ENCODE results near the gene GORAB.

GORAB gene

DNA sequence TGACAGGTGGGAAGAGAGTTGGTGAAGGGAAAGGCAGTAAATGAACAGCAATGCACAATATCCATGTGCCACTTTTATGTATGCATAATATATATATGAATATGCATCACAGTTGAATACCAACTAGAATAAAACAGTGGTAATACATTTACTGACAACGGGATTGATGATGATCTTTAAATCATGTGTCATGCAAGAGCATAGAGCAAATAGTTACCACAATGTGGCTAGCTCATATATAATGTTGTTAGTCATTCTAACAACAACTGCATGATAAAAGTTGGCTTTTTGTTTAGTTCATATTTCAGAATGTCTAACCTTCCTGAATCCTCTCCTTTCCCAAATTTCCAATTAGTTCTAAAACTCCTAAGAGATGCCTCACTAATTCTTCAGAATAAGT, 46.4 kb downstream of the GORAB start:
- TF ChIP-seq SUZ12 (IDR thresholded peaks at IDR 0.05; ENCODE audit: extremely low read depth, insufficient read depth, insufficient read length) (no peak), ZNF274 (IDR thresholded peaks at IDR 0.05; ENCODE audit: low read depth, low read length) (no peak), YY1 (IDR thresholded peaks at IDR 0.05; ENCODE audit: insufficient read depth, insufficient read length) (no peak)
- H3K4me1 ChIP-seq (ENCODE audit: insufficient read depth, insufficient read length): no peaks in the 10 kb centered on the region
- no peaks in the 10 kb centered on the region for H3K36me3 ChIP-seq (ENCODE audit: insufficient read depth, insufficient read length, low read length)
- H3K9me3 ChIP-seq (ENCODE audit: insufficient read depth, low read length): no peaks in the 10 kb centered on the region
- no peak overlapping the region for H3K9ac ChIP-seq (ENCODE audit: insufficient read length, low read depth)
- no peaks in the 10 kb centered on the region for H3K27me3 ChIP-seq (ENCODE audit: insufficient read depth, insufficient read length)
- no peak overlapping the region for H3K4me3 ChIP-seq (ENCODE audit: insufficient read length, low read depth)
- DNase-seq (ENCODE audit: low read depth, low spot score): no peak

- no peaks in the 10 kb centered on the region for H3K36me3 ChIP-seq (ENCODE audit: insufficient read depth, insufficient read length, low read length)
- no peak overlapping the region for H3K9ac ChIP-seq (ENCODE audit: insufficient read length, low read depth)
- no peaks in the 10 kb centered on the region for H3K27me3 ChIP-seq (ENCODE audit: insufficient read depth, insufficient read length)
- no peaks in the 10 kb centered on the region for H3K9me3 ChIP-seq (ENCODE audit: insufficient read depth, low read length)
- no peak for TF ChIP-seq YY1 (IDR thresholded peaks at IDR 0.05; ENCODE audit: insufficient read depth, insufficient read length)
- no peak for TF ChIP-seq SUZ12 (IDR thresholded peaks at IDR 0.05; ENCODE audit: extremely low read depth, insufficient read depth, insufficient read length)
- no peak for TF ChIP-seq ZNF274 (IDR thresholded peaks at IDR 0.05; ENCODE audit: low read depth, low read length)
- H3K4me1 ChIP-seq (ENCODE audit: insufficient read depth, insufficient read length): no peaks in the 10 kb centered on the region
- no peak overlapping the region for H3K4me3 ChIP-seq (ENCODE audit: insufficient read length, low read depth)
- no peak for DNase-seq (ENCODE audit: low read depth, low spot score)
These were observed 48.9 kb downstream of the GORAB start for GRCh38 chr1:170580636-170581440.

DNA sequence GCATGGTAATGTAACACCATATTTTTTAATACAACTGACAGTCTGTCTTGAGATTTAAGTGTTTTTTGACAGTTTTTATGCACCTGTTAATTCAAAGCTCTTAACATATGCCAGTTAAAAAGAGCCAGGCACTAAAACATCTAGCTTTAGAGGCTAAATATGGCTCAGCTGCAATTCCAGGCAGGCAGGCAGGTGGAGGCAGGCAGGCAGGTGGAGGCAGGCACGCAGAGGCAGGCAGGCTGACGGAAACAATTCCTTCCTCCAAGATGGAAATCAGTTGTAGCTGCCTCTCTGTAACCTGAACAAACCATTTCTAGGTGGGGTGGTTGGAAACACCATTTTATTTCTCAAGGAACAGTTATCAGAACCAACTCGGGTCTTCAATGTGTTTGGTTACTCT, 51.2 kb downstream of the GORAB start:
- Histone ChIP-seq H3K4me1 (ENCODE audit: insufficient read depth, insufficient read length) (peaks cover 4% of the 10 kb centered on the region), H3K9ac (ENCODE audit: insufficient read length, low read depth) (no peak overlapping the region), H3K9me3 (ENCODE audit: insufficient read depth, low read length) (no peaks in the 10 kb centered on the region), H3K27me3 (ENCODE audit: insufficient read depth, insufficient read length) (no peaks in the 10 kb centered on the region), H3K36me3 (ENCODE audit: insufficient read depth, insufficient read length, low read length) (no peaks in the 10 kb centered on the region), H3K4me3 (ENCODE audit: insufficient read length, low read depth) (no peak overlapping the region)
- DNase-seq (ENCODE audit: low read depth, low spot score): no peak
- no peak for TF ChIP-seq YY1 (IDR thresholded peaks at IDR 0.05; ENCODE audit: insufficient read depth, insufficient read length)

DNA sequence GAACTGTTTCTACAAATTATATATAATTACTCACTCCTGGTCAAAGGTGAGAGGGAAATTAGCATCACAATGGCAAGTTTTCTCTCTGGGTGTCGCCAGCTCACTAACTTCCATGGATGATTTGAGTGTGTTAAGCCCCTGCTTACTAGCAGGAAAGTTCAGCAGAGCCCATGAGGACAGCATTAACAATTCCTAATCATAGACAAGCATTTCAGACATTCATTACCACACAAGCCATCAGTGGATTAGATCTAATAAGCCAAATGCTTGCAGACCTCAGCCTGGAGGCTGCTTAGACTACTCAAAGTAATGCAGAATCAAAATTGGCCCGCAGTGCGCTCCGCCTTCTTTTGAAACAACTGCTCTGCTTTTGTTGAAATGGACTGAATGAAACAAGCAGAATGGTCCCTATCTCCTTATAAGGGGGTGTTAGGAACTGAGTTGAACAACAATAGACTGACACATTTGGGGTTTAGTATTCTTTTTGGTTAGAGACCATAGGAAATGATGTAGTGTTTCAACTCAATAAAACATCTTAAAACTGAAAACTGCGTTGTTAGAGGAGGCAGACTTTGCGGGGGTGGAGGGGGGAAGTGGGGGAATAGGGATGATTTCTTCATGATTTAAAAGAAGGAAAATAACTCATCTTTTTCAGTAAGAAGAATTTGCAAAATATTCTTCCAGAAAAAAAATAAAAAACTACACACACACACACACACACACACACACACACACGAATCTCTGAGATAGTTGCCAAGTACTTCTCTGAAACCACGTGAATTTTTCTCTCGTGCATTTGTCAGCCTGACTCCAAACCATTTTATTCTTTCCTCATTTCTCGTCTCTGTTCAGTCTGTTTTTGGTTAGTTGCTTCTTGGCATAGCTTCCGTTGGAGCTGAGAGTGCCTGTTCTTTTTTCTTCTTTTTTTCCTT, 54.6 kb downstream of the GORAB start:
- peaks cover 4% of the 10 kb centered on the region for H3K4me1 ChIP-seq (ENCODE audit: insufficient read depth, insufficient read length)
- no peaks in the 10 kb centered on the region for H3K27me3 ChIP-seq (ENCODE audit: insufficient read depth, insufficient read length)
- H3K36me3 ChIP-seq (ENCODE audit: insufficient read depth, insufficient read length, low read length): no peaks in the 10 kb centered on the region
- no peak for DNase-seq (ENCODE audit: low read depth, low spot score)
- TF ChIP-seq ZNF274 (IDR thresholded peaks at IDR 0.05; ENCODE audit: low read depth, low read length): no peak
- no peak overlapping the region for H3K4me3 ChIP-seq (ENCODE audit: insufficient read length, low read depth)
- no peaks in the 10 kb centered on the region for H3K9me3 ChIP-seq (ENCODE audit: insufficient read depth, low read length)
- no peak overlapping the region for H3K9ac ChIP-seq (ENCODE audit: insufficient read length, low read depth)

GRCh38 chr1:170587253-170587593, 55.3 kb downstream of the GORAB start:
- no peak for TF ChIP-seq YY1 (IDR thresholded peaks at IDR 0.05; ENCODE audit: insufficient read depth, insufficient read length)
- DNase-seq (ENCODE audit: low read depth, low spot score): no peak
- Histone ChIP-seq H3K9ac (ENCODE audit: insufficient read length, low read depth) (no peak overlapping the region), H3K4me3 (ENCODE audit: insufficient read length, low read depth) (no peak overlapping the region), H3K4me1 (ENCODE audit: insufficient read depth, insufficient read length) (peaks cover 4% of the 10 kb centered on the region), H3K27me3 (ENCODE audit: insufficient read depth, insufficient read length) (no peaks in the 10 kb centered on the region), H3K9me3 (ENCODE audit: insufficient read depth, low read length) (no peaks in the 10 kb centered on the region), H3K36me3 (ENCODE audit: insufficient read depth, insufficient read length, low read length) (no peaks in the 10 kb centered on the region)

DNA sequence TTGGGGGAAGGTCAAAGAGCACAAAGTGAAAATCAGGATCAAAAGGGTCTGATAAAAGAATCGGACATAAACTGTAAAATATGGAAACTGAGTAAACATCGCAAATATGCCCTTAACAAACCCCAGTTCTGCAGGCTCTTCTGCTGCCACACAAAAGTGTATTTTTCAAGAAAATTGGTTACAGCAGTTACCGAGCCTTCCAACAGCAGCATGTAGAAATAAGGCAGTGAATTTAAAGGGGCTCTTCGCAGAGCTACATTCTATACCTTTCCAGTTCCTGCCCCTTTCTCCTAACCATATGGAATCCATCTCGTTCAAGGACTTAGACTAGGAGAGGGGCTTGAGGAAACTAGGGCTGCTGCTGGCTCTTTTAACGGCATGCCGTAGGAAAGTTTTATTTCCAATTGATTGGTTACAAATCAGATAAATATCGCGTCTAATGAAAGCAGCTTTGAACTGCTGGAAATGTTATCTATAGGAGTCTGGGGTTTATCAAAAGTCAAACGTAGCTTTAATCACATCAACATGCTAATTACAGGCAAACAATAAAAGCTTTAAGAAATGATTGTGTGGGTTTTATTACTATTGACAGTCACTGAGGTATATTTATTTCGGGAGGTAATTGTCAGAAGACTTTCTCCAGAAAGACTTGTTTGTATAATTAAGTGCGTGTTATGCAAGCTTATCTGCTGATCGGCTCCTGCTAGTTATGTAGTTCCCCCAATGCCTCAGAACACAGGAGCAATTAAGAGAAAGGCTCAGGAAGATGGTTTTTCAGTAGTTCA, 59.1 kb downstream of the GORAB start:
- H3K9me3 ChIP-seq (ENCODE audit: insufficient read depth, low read length): peaks cover 6% of the 10 kb centered on the region; the same call in 1 of the 2 replicates
- H3K4me1 ChIP-seq (ENCODE audit: insufficient read depth, insufficient read length): peaks cover 3% of the 10 kb centered on the region
- no peak overlapping the region for H3K9ac ChIP-seq (ENCODE audit: insufficient read length, low read depth)
- H3K36me3 ChIP-seq (ENCODE audit: insufficient read depth, insufficient read length, low read length): no peaks in the 10 kb centered on the region
- no peaks in the 10 kb centered on the region for H3K27me3 ChIP-seq (ENCODE audit: insufficient read depth, insufficient read length)
- no peak for TF ChIP-seq ZNF274 (IDR thresholded peaks at IDR 0.05; ENCODE audit: low read depth, low read length)
- TF ChIP-seq SUZ12 (IDR thresholded peaks at IDR 0.05; ENCODE audit: extremely low read depth, insufficient read depth, insufficient read length): no peak
- TF ChIP-seq YY1 (IDR thresholded peaks at IDR 0.05; ENCODE audit: insufficient read depth, insufficient read length): no peak
- H3K4me3 ChIP-seq (ENCODE audit: insufficient read length, low read depth): no peak overlapping the region
- no peak for DNase-seq (ENCODE audit: low read depth, low spot score)

DNA sequence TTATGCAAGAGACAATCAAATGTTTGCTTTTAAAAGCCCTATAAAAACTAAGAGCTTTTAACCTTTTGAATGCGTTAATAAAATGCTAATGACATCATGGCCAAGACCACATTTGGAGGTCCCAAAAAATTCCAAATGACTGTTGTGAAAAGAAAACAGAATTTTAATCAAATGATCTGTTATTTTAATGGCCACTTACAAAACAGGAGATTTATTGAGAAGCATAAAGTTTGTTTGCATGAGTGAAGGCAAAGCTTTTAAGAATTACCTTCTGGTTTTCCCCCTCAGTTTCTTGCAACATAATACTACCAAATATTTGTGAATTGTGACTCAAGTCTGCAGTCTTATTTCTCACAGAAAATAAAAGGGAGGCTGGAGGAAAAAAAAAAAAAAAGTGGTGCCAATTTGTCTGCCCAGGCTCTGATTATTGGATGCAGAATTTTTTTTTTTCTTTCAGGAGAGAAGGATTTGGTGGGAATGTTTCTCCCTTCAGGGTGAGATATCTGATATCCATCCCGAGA, 60.7 kb downstream of the GORAB start:
- DNase-seq (ENCODE audit: low read depth, low spot score): no peak
- no peak overlapping the region for H3K4me3 ChIP-seq (ENCODE audit: insufficient read length, low read depth)
- no peaks in the 10 kb centered on the region for H3K4me1 ChIP-seq (ENCODE audit: insufficient read depth, insufficient read length)
- no peaks in the 10 kb centered on the region for H3K36me3 ChIP-seq (ENCODE audit: insufficient read depth, insufficient read length, low read length)
- H3K27me3 ChIP-seq (ENCODE audit: insufficient read depth, insufficient read length): no peaks in the 10 kb centered on the region
- peaks cover 18% of the 10 kb centered on the region; the same call in 1 of the 2 replicates for H3K9me3 ChIP-seq (ENCODE audit: insufficient read depth, low read length)
- H3K9ac ChIP-seq (ENCODE audit: insufficient read length, low read depth): no peak overlapping the region
- TF ChIP-seq YY1 (IDR thresholded peaks at IDR 0.05; ENCODE audit: insufficient read depth, insufficient read length): no peak
- no peak for TF ChIP-seq SUZ12 (IDR thresholded peaks at IDR 0.05; ENCODE audit: extremely low read depth, insufficient read depth, insufficient read length)
- TF ChIP-seq ZNF274 (IDR thresholded peaks at IDR 0.05; ENCODE audit: low read depth, low read length): no peak

Measured in NT2/D1 (cell line).